Coronary artery (tissue), 2 donors: ENCODE data around the gene RPS3.
A peak's percentile ranks its signal among the peaks of the same experiment; 100 is the strongest.

Experiments used
- DNase-seq: peaks from one replicate; pipeline ENCODE4 v3.0.0-alpha.2; 2017; ENCODE audit warnings: low spot score
- H3K27ac ChIP-seq, 2 donors: fragments of 200-600 bp; sonication (generic); one replicate each; pipeline ENCODE4 v1.5.1; 2016 to 2019
- H3K4me3 ChIP-seq: fragments of 200-600 bp; sonication (generic); 2 replicates; pipeline ENCODE4 v1.5.1; 2016; ENCODE audit warnings: mild to moderate bottlenecking, moderate library complexity
- TF ChIP-seq, protein P1 (sequence below): fragments of 200-600 bp; sonication (generic); IDR thresholded peaks from one replicate; pipeline ENCODE4 v1.5.1; 2019; ENCODE audit warnings: antibody characterized with exemption

The RPS3 gene

DNA sequence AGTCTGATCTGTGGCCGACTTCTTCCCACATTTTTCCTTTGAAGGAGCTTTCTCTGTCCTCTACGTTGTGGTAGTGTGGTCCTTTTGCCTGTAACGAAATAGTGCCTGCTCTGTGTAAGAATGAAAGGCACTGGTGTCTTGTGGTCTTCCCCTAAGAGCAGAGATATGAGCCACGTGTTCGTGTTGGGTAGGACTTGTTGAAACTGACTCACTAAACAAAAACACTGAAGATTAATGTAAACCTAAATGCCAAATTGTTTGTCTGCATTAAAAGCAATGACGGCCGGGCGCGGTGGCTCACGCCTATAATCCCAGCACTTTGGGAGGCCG is 10.1 kb upstream of the RPS3 start:
- TF ChIP-seq, protein P1, sequence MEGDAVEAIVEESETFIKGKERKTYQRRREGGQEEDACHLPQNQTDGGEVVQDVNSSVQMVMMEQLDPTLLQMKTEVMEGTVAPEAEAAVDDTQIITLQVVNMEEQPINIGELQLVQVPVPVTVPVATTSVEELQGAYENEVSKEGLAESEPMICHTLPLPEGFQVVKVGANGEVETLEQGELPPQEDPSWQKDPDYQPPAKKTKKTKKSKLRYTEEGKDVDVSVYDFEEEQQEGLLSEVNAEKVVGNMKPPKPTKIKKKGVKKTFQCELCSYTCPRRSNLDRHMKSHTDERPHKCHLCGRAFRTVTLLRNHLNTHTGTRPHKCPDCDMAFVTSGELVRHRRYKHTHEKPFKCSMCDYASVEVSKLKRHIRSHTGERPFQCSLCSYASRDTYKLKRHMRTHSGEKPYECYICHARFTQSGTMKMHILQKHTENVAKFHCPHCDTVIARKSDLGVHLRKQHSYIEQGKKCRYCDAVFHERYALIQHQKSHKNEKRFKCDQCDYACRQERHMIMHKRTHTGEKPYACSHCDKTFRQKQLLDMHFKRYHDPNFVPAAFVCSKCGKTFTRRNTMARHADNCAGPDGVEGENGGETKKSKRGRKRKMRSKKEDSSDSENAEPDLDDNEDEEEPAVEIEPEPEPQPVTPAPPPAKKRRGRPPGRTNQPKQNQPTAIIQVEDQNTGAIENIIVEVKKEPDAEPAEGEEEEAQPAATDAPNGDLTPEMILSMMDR: no peak
- H3K27ac ChIP-seq: no peak overlapping the region
- DNase-seq: no peak
- H3K4me3 ChIP-seq: no peak overlapping the region

DNA sequence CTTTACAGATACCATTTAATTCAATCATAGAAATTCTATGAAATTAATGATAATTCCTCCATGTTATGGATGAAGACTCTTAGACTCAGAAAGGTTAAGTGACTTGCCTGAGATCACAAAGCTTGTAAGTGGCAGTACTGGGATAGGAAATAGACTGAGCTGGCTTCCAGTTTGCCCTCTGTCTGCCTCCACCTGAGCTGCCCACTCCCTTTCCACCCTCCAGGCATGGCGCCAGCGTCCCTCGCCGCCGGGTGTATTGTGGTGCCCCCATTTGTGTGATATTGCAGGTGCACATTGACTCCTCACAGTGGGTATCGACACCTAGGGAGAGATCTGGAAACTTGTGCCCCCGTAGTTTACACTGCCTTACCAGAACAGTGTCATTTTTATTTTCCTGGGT is 9.4 kb upstream of the RPS3 start:
- no peak for DNase-seq
- TF ChIP-seq, protein P1: no peak
- Histone ChIP-seq H3K4me3 (no peak overlapping the region), H3K27ac (no peak overlapping the region)

GRCh38 chr11:75394085-75394840 is 5.1 kb upstream of the RPS3 start:
- Histone ChIP-seq H3K27ac (no peak overlapping the region), H3K4me3 (no peak overlapping the region)
- TF ChIP-seq, protein P1: no peak
- DNase-seq: no peak

- Histone ChIP-seq H3K4me3 (no peak overlapping the region), H3K27ac (no peak overlapping the region)
- TF ChIP-seq, protein P1: no peak
- no peak for DNase-seq
These were observed 412 bp upstream of the RPS3 start for GRCh38 chr11:75398906-75399305.

DNA sequence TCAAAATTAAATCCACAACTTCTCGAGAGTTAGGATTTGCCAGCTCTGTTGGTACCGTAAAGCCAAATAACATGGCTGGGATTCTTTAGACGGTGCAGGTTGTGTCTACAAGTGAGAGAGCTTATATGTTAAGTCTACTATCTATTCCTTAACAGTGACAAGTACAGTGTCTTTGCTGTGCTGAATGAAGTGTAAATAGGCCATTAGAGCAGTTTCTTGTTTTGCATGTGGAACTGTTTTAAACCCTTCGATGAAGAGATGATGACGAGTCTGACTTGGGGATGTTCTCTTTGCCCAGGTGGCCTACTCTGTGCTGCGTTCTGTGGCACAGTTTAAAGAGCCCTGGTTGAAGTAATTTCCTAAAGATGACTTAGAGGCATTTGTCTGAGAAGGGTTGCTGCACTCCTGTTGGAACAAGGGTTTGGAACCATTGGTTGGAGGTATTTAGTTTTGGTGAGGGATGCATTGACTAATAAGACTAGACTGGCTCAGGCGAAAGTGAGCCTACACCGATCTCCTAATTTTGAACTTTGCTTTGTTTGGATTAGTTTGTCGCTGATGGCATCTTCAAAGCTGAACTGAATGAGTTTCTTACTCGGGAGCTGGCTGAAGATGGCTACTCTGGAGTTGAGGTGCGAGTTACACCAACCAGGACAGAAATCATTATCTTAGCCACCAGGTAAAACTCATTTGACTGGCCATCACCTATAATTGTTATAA is 988 bp downstream of the RPS3 start:
- peak overlapping the region; percentile 92 to 94 for H3K27ac ChIP-seq
- DNase-seq: no peak

DNA sequence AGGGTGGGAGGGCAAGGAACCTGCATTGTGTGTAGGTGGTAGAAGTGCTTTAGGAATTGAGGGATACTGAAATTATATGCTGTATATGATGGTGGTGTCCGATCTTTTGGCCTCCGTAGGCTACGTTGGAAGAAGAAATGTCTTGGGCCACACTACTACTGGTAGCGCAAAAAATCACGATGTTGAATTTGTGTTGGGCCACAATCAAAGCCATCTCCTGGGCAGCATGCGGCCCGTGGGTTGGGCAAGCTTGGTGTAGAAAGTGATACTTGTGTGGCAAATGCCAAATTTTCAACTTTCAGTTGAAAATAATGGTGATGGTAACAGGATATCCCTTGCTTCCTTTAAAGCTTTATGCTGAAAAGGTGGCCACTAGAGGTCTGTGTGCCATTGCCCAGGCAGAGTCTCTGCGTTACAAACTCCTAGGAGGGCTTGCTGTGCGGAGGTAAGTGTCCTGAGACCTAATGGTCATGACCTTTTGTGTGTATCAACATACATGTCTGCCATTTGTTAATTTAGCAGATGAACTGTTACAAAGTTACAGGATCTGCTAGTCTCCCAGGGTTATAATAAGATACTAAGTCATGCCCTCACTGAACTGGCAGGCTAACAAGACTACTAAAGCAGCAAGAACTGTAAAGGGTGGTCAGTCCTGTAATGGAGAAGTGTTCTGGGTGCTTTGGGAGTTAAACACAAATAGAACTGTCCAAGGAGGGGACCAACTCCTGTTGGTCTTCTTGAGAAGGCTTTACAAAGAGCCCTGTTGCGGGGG is 2.9 kb downstream of the RPS3 start:
- Histone ChIP-seq H3K27ac (no peak overlapping the region), H3K4me3 (peak overlapping the region; percentile 7)
- DNase-seq: no peak
- TF ChIP-seq, protein P1: no peak

More for the DNA sequence above, 988 bp downstream of the RPS3 start:
- H3K4me3 ChIP-seq: peak overlapping the region; percentile 90
- TF ChIP-seq, protein P1: no peak
